Chondrocyte (in vitro differentiated cells): ENCODE results near the gene SLC35F3. TPM values are rescaled to one million over a fixed set of nuclear protein-coding genes. Genes with fewer than 3 reads are reported as not detected.

Experiments
- DNase-seq: peaks from one replicate; pipeline ENCODE4 v3.0.0; 2021; ENCODE audit warnings: mixed read lengths, low spot score
- H3K27ac Mint-ChIP-seq: one replicate; pipeline ENCODE4 v1.8.0; 2021; ENCODE audit warnings: mild to moderate bottlenecking, moderate library complexity, mixed read lengths; ENCODE audit not compliant: unreplicated experiment
- H3K27me3 Mint-ChIP-seq: 2 replicates; pipeline ENCODE4 v1.8.0; 2021; ENCODE audit warnings: low read depth, mixed read lengths
- H3K36me3 Mint-ChIP-seq: 2 replicates; pipeline ENCODE4 v1.8.0; 2021; ENCODE audit warnings: low read depth, mixed read lengths
- H3K4me1 Mint-ChIP-seq: 2 replicates; pipeline ENCODE4 v1.8.0; 2021; ENCODE audit warnings: low read depth, mild to moderate bottlenecking, mixed read lengths
- H3K4me3 Mint-ChIP-seq: one replicate; pipeline ENCODE4 v1.8.0; 2021; ENCODE audit warnings: mild to moderate bottlenecking, moderate library complexity, mixed read lengths; ENCODE audit not compliant: unreplicated experiment
- H3K9me3 Mint-ChIP-seq: 2 replicates; pipeline ENCODE4 v1.8.0; 2021; ENCODE audit warnings: low read depth, mixed read lengths
- CTCF ChIP-seq: fragments of 200-600 bp; sonication (generic); IDR thresholded peaks from 2 replicates; pipeline ENCODE4 v1.5.0; 2021; ENCODE audit warnings: antibody characterized with exemption, mild to moderate bottlenecking, moderate library complexity
- total RNA-seq: library from RNA; stranded (reverse); gene quantifications from 3 replicates; pipeline ENCODE4 v1.2.1, GENCODE V29; 2021

Gene SLC35F3
- total RNA-seq, 1 donor from 2014 or later: not detected

- DNase-seq: no peak
- H3K4me3 Mint-ChIP-seq: no peak overlapping the region
Measured at GRCh38 chr1:234277161-234277868, 372.8 kb downstream of the SLC35F3 start.

GRCh38 chr1:234279021-234279420 lies 374.5 kb downstream of the SLC35F3 start:
- Mint-ChIP-seq H3K27ac (no peak overlapping the region), H3K4me1 (no peaks in the 10 kb centered on the region), H3K36me3 (no peaks in the 10 kb centered on the region), H3K4me3 (no peak overlapping the region), H3K9me3 (no peaks in the 10 kb centered on the region), H3K27me3 (peaks cover 7% of the 10 kb centered on the region)
- DNase-seq: no peak
- TF ChIP-seq CTCF: no peak

More at GRCh38 chr1:234277161-234277868, 372.8 kb downstream of the SLC35F3 start:
- Mint-ChIP-seq H3K4me1 (no peaks in the 10 kb centered on the region), H3K27me3 (peaks cover 10% of the 10 kb centered on the region), H3K27ac (no peak overlapping the region), H3K36me3 (no peaks in the 10 kb centered on the region), H3K9me3 (no peaks in the 10 kb centered on the region)
- TF ChIP-seq CTCF: no peak

- no peak for DNase-seq
- no peak for TF ChIP-seq CTCF
- no peak overlapping the region for H3K4me3 Mint-ChIP-seq
- peaks cover 5% of the 10 kb centered on the region for H3K27me3 Mint-ChIP-seq
- H3K9me3 Mint-ChIP-seq: no peaks in the 10 kb centered on the region
- H3K27ac Mint-ChIP-seq: no peak overlapping the region
- H3K36me3 Mint-ChIP-seq: no peaks in the 10 kb centered on the region
- no peaks in the 10 kb centered on the region for H3K4me1 Mint-ChIP-seq
Measured at GRCh38 chr1:234280500-234280899, 376.0 kb downstream of the SLC35F3 start.

- no peak overlapping the region for H3K27ac Mint-ChIP-seq
- no peaks in the 10 kb centered on the region for H3K4me1 Mint-ChIP-seq
- DNase-seq: no peak
- H3K9me3 Mint-ChIP-seq: no peaks in the 10 kb centered on the region
- H3K36me3 Mint-ChIP-seq: no peaks in the 10 kb centered on the region
- no peak overlapping the region for H3K4me3 Mint-ChIP-seq
- H3K27me3 Mint-ChIP-seq: peaks cover 5% of the 10 kb centered on the region
- TF ChIP-seq CTCF: no peak
Measured at GRCh38 chr1:234281826-234282489, 377.5 kb downstream of the SLC35F3 start.

- no peak overlapping the region for H3K4me3 Mint-ChIP-seq
- peaks cover 2% of the 10 kb centered on the region for H3K36me3 Mint-ChIP-seq
- no peak for TF ChIP-seq CTCF
- peaks cover 12% of the 10 kb centered on the region for H3K9me3 Mint-ChIP-seq
- no peak overlapping the region for H3K27ac Mint-ChIP-seq
- peaks cover 6% of the 10 kb centered on the region for H3K4me1 Mint-ChIP-seq
- H3K27me3 Mint-ChIP-seq: peaks cover 5% of the 10 kb centered on the region
- no peak for DNase-seq
Measured at GRCh38 chr1:234286206-234286605, 381.7 kb downstream of the SLC35F3 start.
